ENCODE results near the gene ZSWIM4.

- no peak for TF ChIP-seq EP300 (IDR thresholded peaks at IDR 0.05)
- TF ChIP-seq, protein P1, sequence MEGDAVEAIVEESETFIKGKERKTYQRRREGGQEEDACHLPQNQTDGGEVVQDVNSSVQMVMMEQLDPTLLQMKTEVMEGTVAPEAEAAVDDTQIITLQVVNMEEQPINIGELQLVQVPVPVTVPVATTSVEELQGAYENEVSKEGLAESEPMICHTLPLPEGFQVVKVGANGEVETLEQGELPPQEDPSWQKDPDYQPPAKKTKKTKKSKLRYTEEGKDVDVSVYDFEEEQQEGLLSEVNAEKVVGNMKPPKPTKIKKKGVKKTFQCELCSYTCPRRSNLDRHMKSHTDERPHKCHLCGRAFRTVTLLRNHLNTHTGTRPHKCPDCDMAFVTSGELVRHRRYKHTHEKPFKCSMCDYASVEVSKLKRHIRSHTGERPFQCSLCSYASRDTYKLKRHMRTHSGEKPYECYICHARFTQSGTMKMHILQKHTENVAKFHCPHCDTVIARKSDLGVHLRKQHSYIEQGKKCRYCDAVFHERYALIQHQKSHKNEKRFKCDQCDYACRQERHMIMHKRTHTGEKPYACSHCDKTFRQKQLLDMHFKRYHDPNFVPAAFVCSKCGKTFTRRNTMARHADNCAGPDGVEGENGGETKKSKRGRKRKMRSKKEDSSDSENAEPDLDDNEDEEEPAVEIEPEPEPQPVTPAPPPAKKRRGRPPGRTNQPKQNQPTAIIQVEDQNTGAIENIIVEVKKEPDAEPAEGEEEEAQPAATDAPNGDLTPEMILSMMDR (IDR thresholded peaks at IDR 0.05), result no peak
- no peak for TF ChIP-seq POLR2A (IDR thresholded peaks at IDR 0.05)
Observed at GRCh38 chr19:13860679-13861391, 65.6 kb downstream of the ZSWIM4 start.
